SU-DHL-6 (cell line): ENCODE results near the gene FRMD4B.

ENCODE experiments used
- H2AFZ ChIP-seq: fragments of 200-600 bp; sonication (generic); 2 replicates; pipeline ENCODE4 v1.6.1; 2014; ENCODE audit warnings: low read depth, mild to moderate bottlenecking, moderate library complexity, mixed read lengths, antibody characterized with exemption, low read length; ENCODE audit not compliant: severe bottlenecking
- H3F3A ChIP-seq: fragments of 200-600 bp; shearing (Covaris generic); 2 replicates; pipeline ENCODE4 v1.6.0; 2016; ENCODE audit warnings: antibody characterized with exemption, mild to moderate bottlenecking; ENCODE audit not compliant: insufficient read depth
- H3K27ac ChIP-seq: fragments of 200-600 bp; sonication (generic); 2 replicates; pipeline ENCODE4 v1.5.1; 2016; ENCODE audit warnings: low read depth, mild to moderate bottlenecking, low read length, moderate library complexity, mixed read lengths
- H3K27me3 ChIP-seq: fragments of 200-600 bp; sonication (generic), shearing (Covaris generic); 2 replicates; pipeline ENCODE4 v1.6.0; 2014; ENCODE audit warnings: mild to moderate bottlenecking, low read length
- H3K36me3 ChIP-seq: fragments of 200-600 bp; sonication (generic); 2 replicates; pipeline ENCODE4 v1.6.1; 2014; ENCODE audit warnings: mild to moderate bottlenecking, low read length, mixed read lengths
- H3K4me2 ChIP-seq: fragments of 300-600, 200-600 bp; shearing (Covaris generic), sonication (generic); 2 replicates; pipeline ENCODE4 v1.6.0; 2014; ENCODE audit warnings: low read length, low read depth, mild to moderate bottlenecking; ENCODE audit not compliant: poor library complexity, severe bottlenecking
- H3K4me3 ChIP-seq: fragments of 200-600 bp; sonication (generic); 2 replicates; pipeline ENCODE4 v1.5.1; 2014; ENCODE audit warnings: antibody characterized with exemption, low read length, mild to moderate bottlenecking, mixed read lengths; ENCODE audit not compliant: insufficient read depth, poor library complexity, severe bottlenecking
- H3K79me2 ChIP-seq: fragments of 200-600 bp; sonication (generic); 2 replicates; pipeline ENCODE4 v1.6.1; 2014; ENCODE audit warnings: mild to moderate bottlenecking, low read length, moderate library complexity; ENCODE audit not compliant: insufficient read depth
- H3K9ac ChIP-seq: fragments of 200-600 bp; sonication (generic); 2 replicates; pipeline ENCODE4 v1.7.0; 2014; ENCODE audit warnings: mild to moderate bottlenecking, low read length
- H3K9me2 ChIP-seq: fragments of 200-600 bp; sonication (generic); replicated peaks from 2 replicates; pipeline ENCODE4 v1.6.1; 2014; ENCODE audit warnings: low read length; ENCODE audit not compliant: insufficient read depth
- H3K9me3 ChIP-seq: fragments of 200-600 bp; sonication (generic); 2 replicates; pipeline ENCODE4 v1.6.1; 2014; ENCODE audit warnings: low read length, mixed read lengths; ENCODE audit not compliant: insufficient read depth
- H4K20me1 ChIP-seq: fragments of 200-600 bp; sonication (generic); 2 replicates; pipeline ENCODE4 v1.6.1; 2014; ENCODE audit warnings: low read depth, mild to moderate bottlenecking, antibody characterized with exemption, low read length, moderate library complexity, mixed read lengths
- CTCF ChIP-seq: fragments of 200-600 bp; sonication (generic); IDR thresholded peaks from one replicate; pipeline ENCODE4 v1.5.1; 2017; ENCODE audit warnings: antibody characterized with exemption, mild to moderate bottlenecking, low read length, moderate library complexity; ENCODE audit not compliant: insufficient read depth, poor library complexity, severe bottlenecking
- EZH2phosphoT487 ChIP-seq: fragments of 200-600 bp; sonication (generic), shearing (Covaris generic); conservative IDR thresholded peaks from 2 replicates; pipeline ENCODE4 v1.6.1; 2018; ENCODE audit warnings: mild to moderate bottlenecking, antibody characterized with exemption, low read length, moderate library complexity, mixed read lengths

Gene FRMD4B

GRCh38 chr3:69400683-69401082 lies 14.8 kb upstream of the FRMD4B start:
- Histone ChIP-seq H4K20me1 (no peaks in the 10 kb centered on the region), H3F3A (no peaks in the 10 kb centered on the region), H3K9me3 (peaks cover 5% of the 10 kb centered on the region; the same call in 1 of the 2 replicates), H3K9ac (no peak overlapping the region), H3K4me2 (no peak overlapping the region), H3K27ac (no peak overlapping the region), H3K36me3 (no peaks in the 10 kb centered on the region), H3K9me2 (no peaks in the 10 kb centered on the region), H3K27me3 (no peaks in the 10 kb centered on the region), H2AFZ (no peak overlapping the region), H3K79me2 (no peaks in the 10 kb centered on the region), H3K4me3 (no peak overlapping the region)
- TF ChIP-seq EZH2phosphoT487, result no peak
- no peak for TF ChIP-seq CTCF

- no peak overlapping the region for H3K9ac ChIP-seq
- no peak overlapping the region for H3K4me2 ChIP-seq
- H3K9me3 ChIP-seq, result no peaks in the 10 kb centered on the region
- no peak for TF ChIP-seq EZH2phosphoT487
- H3F3A ChIP-seq, result no peaks in the 10 kb centered on the region
- no peaks in the 10 kb centered on the region for H3K79me2 ChIP-seq
- no peak overlapping the region for H3K27ac ChIP-seq
- no peaks in the 10 kb centered on the region for H3K9me2 ChIP-seq
- no peaks in the 10 kb centered on the region for H4K20me1 ChIP-seq
- H3K27me3 ChIP-seq, result no peaks in the 10 kb centered on the region
- H3K36me3 ChIP-seq, result no peaks in the 10 kb centered on the region
- H2AFZ ChIP-seq, result no peak overlapping the region
- no peak overlapping the region for H3K4me3 ChIP-seq
Observed at GRCh38 chr3:69392850-69393249, 7.0 kb upstream of the FRMD4B start.

GRCh38 chr3:69392415-69392814 lies 6.5 kb upstream of the FRMD4B start:
- Histone ChIP-seq H3K27ac (no peak overlapping the region), H3K36me3 (no peaks in the 10 kb centered on the region), H3K27me3 (no peaks in the 10 kb centered on the region), H3K4me2 (no peak overlapping the region), H3K9me2 (no peaks in the 10 kb centered on the region), H3K9ac (no peak overlapping the region), H4K20me1 (no peaks in the 10 kb centered on the region), H3K79me2 (no peaks in the 10 kb centered on the region), H3K4me3 (no peak overlapping the region), H3K9me3 (no peaks in the 10 kb centered on the region), H3F3A (no peaks in the 10 kb centered on the region), H2AFZ (no peak overlapping the region)
- TF ChIP-seq EZH2phosphoT487 (no peak), CTCF (no peak)

- Histone ChIP-seq H3K36me3 (no peaks in the 10 kb centered on the region), H2AFZ (no peak overlapping the region), H3K4me2 (no peak overlapping the region)
Observed at GRCh38 chr3:69391554-69391953, 5.7 kb upstream of the FRMD4B start.

More at GRCh38 chr3:69391554-69391953, 5.7 kb upstream of the FRMD4B start:
- Histone ChIP-seq H3K9me3 (no peaks in the 10 kb centered on the region), H3K4me3 (no peak overlapping the region), H3K79me2 (no peaks in the 10 kb centered on the region), H3K9me2 (no peaks in the 10 kb centered on the region), H3F3A (no peaks in the 10 kb centered on the region), H3K27ac (no peak overlapping the region), H4K20me1 (no peaks in the 10 kb centered on the region), H3K9ac (no peak overlapping the region), H3K27me3 (no peaks in the 10 kb centered on the region)
- TF ChIP-seq CTCF (no peak), EZH2phosphoT487 (no peak)
